Spleen (tissue), 11 donors: ENCODE measurements around the gene TTN. TPM values are rescaled to one million over a fixed set of nuclear protein-coding genes. Genes with fewer than 3 reads are reported as not detected.

Source experiments
- DNase-seq: peaks from one replicate; pipeline ENCODE4 v3.0.0-alpha.2; 2020
- H3K27ac ChIP-seq, 8 donors: fragments of 200-600 bp; sonication (generic) in 7 of 8; 1 replicate in 4 of 8; 2 replicates in 4 of 8; pipeline versions ENCODE4 v1.5.0 to v1.8.0; 2016 to 2021; ENCODE audit warnings: inconsistent platforms in 4 of 8, mild to moderate bottlenecking in 4 of 8, moderate library complexity in 1 of 8
- H3K27me3 ChIP-seq, 7 donors: fragments of 200-600 bp; sonication (generic) in 6 of 7; replicated peaks in 1 of 7; 1 replicate in 4 of 7; 2 replicates in 3 of 7; pipeline versions ENCODE4 v1.5.0 to v1.8.0; 2016 to 2021; ENCODE audit warnings: inconsistent platforms in 3 of 7, mild to moderate bottlenecking in 1 of 7
- H3K36me3 ChIP-seq, 6 donors: fragments of 200-600 bp; sonication (generic) in 5 of 6; 1 replicate in 4 of 6; 2 replicates in 2 of 6; pipeline versions ENCODE4 v1.5.0 to v1.8.0; 2016 to 2021; ENCODE audit warnings: inconsistent platforms in 2 of 6
- H3K4me1 ChIP-seq, 6 donors: fragments of 200-600 bp; sonication (generic) in 5 of 6; 1 replicate in 3 of 6; 2 replicates in 3 of 6; pipeline versions ENCODE4 v1.5.0 to v1.8.0; 2016 to 2021; ENCODE audit warnings: inconsistent platforms in 3 of 6
- H3K4me3 ChIP-seq, 8 donors: fragments of 200-600 bp; sonication (generic) in 7 of 8; 1 replicate in 4 of 8; 2 replicates in 4 of 8; pipeline versions ENCODE4 v1.5.0 to v1.8.0; 2016 to 2021; ENCODE audit warnings: inconsistent platforms in 4 of 8, mild to moderate bottlenecking in 4 of 8, moderate library complexity in 2 of 8
- H3K9me3 ChIP-seq, 8 donors: fragments of 200-600 bp; sonication (generic) in 7 of 8; 1 replicate in 4 of 8; 2 replicates in 4 of 8; pipeline versions ENCODE4 v1.5.0 to v1.8.0; 2016 to 2021; ENCODE audit warnings: inconsistent platforms in 4 of 8
- POLR2A ChIP-seq, 3 donors: fragments of 450-650 bp; IDR thresholded peaks; one replicate each; pipeline ENCODE4 v1.5.1; 2017; ENCODE audit warnings: antibody characterized with exemption in 3 of 3, mild to moderate bottlenecking in 1 of 3
- POLR2AphosphoS5 ChIP-seq, 3 donors: sonication (generic); formaldehyde crosslinking; IDR thresholded peaks; one replicate each; pipeline ENCODE4 v1.5.1; 2017; ENCODE audit warnings: antibody characterized with exemption in 3 of 3
- WGBS, 5 donors: extraction: QIAGEN DNeasy Blood & Tissue Kit in 3 of 5; methylation state at CpG; one replicate each; pipeline versions ENCODE4 v1.1.5 to v1.1.7; 2013 to 2018; 5-methylcytosine and 5-hydroxymethylcytosine counted together
- intact Hi-C: fragments of 100-400 bp; cut with DNase I; formaldehyde crosslinking; loops from one replicate; pipeline ENCODE4 v1.15.0; 2023; ENCODE audit warnings: low total_unique reads
- polyA plus RNA-seq, 3 donors: library from polyadenylated mRNA; stranded (reverse); fragments of 200-250 nt; gene quantifications; one replicate each; pipeline ENCODE4 v1.2.1, GENCODE V29; 2013
- total RNA-seq, 7 donors: library from RNA; depleted of rRNA in 3 of 7; stranded (reverse); fragments of >200 nt in 3 of 7; fragmentation: NEBNext Ultra II Directional in 4 of 7; extraction: Animal tissue kit (Norgen Biotek cat#: 25700) in 4 of 7; gene quantifications; one replicate each; pipeline versions ENCODE4 v1.1.0 to v1.2.1, GENCODE V29; 2016 to 2021
- TF ChIP-seq, protein P1 (sequence below), 11 experiments: fragments of 200-600 bp in 7 of 11; fragments of 450-650 bp in 4 of 11; sonication (generic) in 4 of 11; IDR thresholded peaks in 8 of 11; conservative IDR thresholded peaks in 3 of 11; 1 replicate in 7 of 11; 2 replicates in 4 of 11; pipeline versions ENCODE4 v1.4.0 to v1.8.0; 2016 to 2021; ENCODE audit warnings: antibody characterized with exemption in 11 of 11, inconsistent platforms in 4 of 11, mild to moderate bottlenecking in 1 of 11
- donor health status: healthy with polysubstance abuse.
- donor health status: DM: no; HTN: no; CAD: no; lungs with moderate emphysema.
- donor health status: DM: no; HTN: no; CAD: no.
- donor health status: Bipolar disorder and iron deficiency.
- donor health status: healthy.
- donor health status: DM: no; HTN: no; CAD: no.
- donor health status: DM: yes; HTN: yes; CAD: no.

TTN gene
- total and polyA plus RNA-seq, 10 donors = 0.23 to 28.5 (median 19.6) TPM

DNA sequence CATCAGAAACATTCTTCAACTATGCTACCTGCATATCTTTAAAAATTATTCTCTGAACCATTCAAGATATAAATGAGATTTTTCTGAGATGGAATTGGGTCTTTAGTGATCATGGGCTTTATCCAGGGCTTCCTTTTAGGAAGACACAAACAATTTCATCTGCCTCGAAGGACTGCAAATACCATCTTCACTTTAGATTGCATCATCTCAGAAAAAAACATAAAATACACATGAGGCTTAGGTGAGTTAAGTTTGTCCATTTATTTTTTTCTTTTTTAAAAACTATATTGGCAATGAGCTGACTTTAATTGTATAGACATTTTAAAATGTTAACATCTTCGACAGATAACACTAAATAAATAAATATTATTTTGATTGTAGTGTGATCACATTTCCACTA, 20.1 kb downstream of the TTN start:
- H3K27me3 ChIP-seq = no peaks in the 10 kb centered on the region
- H3K27ac ChIP-seq = no peak overlapping the region
- no peaks in the 10 kb centered on the region for H3K9me3 ChIP-seq
- no peak for DNase-seq
- WGBS, 5 donors = 49 to 92% (median 90%) methylated on average over 2 of the region's 2 CpGs
- H3K36me3 ChIP-seq = peaks cover 0 to 25% (median 0%) of the 10 kb centered on the region in 6 donors
- H3K4me1 ChIP-seq = no peaks in the 10 kb centered on the region
- no peak overlapping the region for H3K4me3 ChIP-seq
- TF ChIP-seq POLR2A (IDR thresholded peaks at IDR 0.05) (no peak), POLR2AphosphoS5 (IDR thresholded peaks at IDR 0.05) (no peak)
- TF ChIP-seq, protein P1, sequence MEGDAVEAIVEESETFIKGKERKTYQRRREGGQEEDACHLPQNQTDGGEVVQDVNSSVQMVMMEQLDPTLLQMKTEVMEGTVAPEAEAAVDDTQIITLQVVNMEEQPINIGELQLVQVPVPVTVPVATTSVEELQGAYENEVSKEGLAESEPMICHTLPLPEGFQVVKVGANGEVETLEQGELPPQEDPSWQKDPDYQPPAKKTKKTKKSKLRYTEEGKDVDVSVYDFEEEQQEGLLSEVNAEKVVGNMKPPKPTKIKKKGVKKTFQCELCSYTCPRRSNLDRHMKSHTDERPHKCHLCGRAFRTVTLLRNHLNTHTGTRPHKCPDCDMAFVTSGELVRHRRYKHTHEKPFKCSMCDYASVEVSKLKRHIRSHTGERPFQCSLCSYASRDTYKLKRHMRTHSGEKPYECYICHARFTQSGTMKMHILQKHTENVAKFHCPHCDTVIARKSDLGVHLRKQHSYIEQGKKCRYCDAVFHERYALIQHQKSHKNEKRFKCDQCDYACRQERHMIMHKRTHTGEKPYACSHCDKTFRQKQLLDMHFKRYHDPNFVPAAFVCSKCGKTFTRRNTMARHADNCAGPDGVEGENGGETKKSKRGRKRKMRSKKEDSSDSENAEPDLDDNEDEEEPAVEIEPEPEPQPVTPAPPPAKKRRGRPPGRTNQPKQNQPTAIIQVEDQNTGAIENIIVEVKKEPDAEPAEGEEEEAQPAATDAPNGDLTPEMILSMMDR (IDR thresholded peaks at IDR 0.05 in 8 of 11, conservative IDR thresholded peaks at IDR 0.05 in 3 of 11) = no peak
- intact Hi-C loops = no loop called here

DNA sequence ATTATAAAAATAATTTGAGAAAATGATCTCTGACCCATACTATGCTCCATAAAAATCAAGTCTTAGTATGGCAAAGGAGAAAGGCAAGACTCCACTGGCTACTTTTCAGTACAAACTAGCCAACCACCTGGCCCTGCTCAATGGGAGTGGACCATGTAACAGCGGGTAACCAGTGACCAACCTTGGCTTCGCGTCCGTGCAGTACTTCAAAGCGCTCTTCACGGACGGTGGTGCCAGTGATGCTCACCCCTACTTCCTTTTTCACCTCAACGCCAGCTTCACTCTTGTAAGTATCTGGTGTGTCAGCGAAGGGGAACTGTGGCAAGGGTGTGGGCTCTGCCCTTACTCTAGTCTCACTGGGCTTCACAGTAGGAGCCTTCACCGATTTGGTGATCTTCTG, 23.3 kb downstream of the TTN start:
- Histone ChIP-seq H3K4me1 (no peaks in the 10 kb centered on the region), H3K9me3 (no peaks in the 10 kb centered on the region), H3K36me3 (peaks cover 0 to 20% (median 2%) of the 10 kb centered on the region in 6 donors), H3K27me3 (no peaks in the 10 kb centered on the region), H3K4me3 (no peak overlapping the region), H3K27ac (no peak overlapping the region)
- TF ChIP-seq POLR2AphosphoS5 (IDR thresholded peaks at IDR 0.05) (no peak), POLR2A (IDR thresholded peaks at IDR 0.05) (no peak)
- TF ChIP-seq, protein P1 (IDR thresholded peaks at IDR 0.05 in 8 of 11, conservative IDR thresholded peaks at IDR 0.05 in 3 of 11) = no peak
- intact Hi-C loops = no loop called here
- DNase-seq = no peak
- 88 to 98% (median 91%) methylated on average over 10 of the region's 10 CpGs for WGBS, 5 donors

DNA sequence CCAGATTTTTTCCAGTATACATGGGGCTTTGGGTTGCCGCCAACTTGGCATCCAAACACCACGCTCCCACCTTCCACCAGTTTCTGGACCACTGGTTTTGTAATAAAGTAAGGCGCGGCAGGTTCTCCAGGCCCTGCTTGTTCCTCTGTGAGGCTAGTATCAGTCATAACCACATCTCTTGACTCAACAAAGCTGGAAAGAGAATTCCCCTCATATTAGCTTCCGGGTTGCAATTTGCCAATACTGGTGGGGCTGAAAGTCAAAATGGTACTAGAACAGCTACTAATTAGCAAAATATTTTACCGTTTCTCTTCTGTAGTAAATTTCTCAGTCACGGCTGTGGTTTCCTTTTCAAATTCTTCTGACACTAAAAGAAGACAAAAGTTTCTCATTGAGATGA, 25.0 kb downstream of the TTN start:
- no peaks in the 10 kb centered on the region for H3K27me3 ChIP-seq
- H3K4me3 ChIP-seq = no peak overlapping the region
- DNase-seq = no peak
- no peaks in the 10 kb centered on the region for H3K9me3 ChIP-seq
- no peaks in the 10 kb centered on the region for H3K4me1 ChIP-seq
- H3K36me3 ChIP-seq = peaks cover 0 to 34% (median 4%) of the 10 kb centered on the region in 6 donors
- WGBS, 5 donors = 81 to 93% (median 91%) methylated on average over 7 of the region's 7 CpGs
- H3K27ac ChIP-seq = no peak overlapping the region
- TF ChIP-seq, protein P1 (IDR thresholded peaks at IDR 0.05 in 8 of 11, conservative IDR thresholded peaks at IDR 0.05 in 3 of 11) = no peak
- TF ChIP-seq POLR2AphosphoS5 (IDR thresholded peaks at IDR 0.05) (no peak), POLR2A (IDR thresholded peaks at IDR 0.05) (no peak)
- intact Hi-C loops = no loop called here

DNA sequence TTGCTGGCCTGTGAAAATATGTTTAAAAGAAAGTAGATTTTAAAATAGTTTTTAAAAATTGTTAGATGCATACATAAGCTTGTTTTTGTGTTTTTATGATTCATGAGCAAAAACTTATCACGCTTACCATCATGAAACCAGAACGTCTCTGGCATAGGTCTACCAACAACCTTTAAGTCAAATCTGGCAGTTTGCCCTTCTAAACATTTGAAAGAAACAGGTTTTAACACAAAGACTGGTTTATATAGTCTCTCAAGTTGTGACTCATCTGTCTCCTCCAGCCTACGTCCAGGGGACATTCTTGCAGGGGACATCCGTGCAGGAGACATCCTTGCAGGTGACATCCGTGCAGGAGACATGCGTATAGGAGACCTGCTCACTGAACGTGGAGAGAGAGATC, 29.6 kb downstream of the TTN start:
- no peak for DNase-seq
- Histone ChIP-seq H3K4me3 (no peak overlapping the region), H3K4me1 (no peaks in the 10 kb centered on the region), H3K9me3 (no peaks in the 10 kb centered on the region), H3K27ac (no peak overlapping the region), H3K27me3 (no peaks in the 10 kb centered on the region), H3K36me3 (peaks cover 0 to 48% (median 7%) of the 10 kb centered on the region in 6 donors)
- TF ChIP-seq, protein P1 (IDR thresholded peaks at IDR 0.05 in 8 of 11, conservative IDR thresholded peaks at IDR 0.05 in 3 of 11) = no peak
- TF ChIP-seq POLR2A (IDR thresholded peaks at IDR 0.05) = no peak
- no peak for TF ChIP-seq POLR2AphosphoS5 (IDR thresholded peaks at IDR 0.05)
- intact Hi-C loops = no loop called here
- WGBS, 5 donors = 77 to 93% (median 81%) methylated on average over 7 of the region's 7 CpGs
